SK-N-SH (cell line): ENCODE results near the gene LRRC10. TPM values are rescaled to one million over a fixed set of nuclear protein-coding genes. Genes with fewer than 3 reads are reported as not detected.

Experiments
- CTCF ChIA-PET: fragments of 300-600, 350-600 bp; formaldehyde crosslinking; extraction: SDS; loops from one replicate; lab custom pipeline; 2021; lab: Yijun Ruan, JAX
- POLR2A ChIA-PET: fragments of 350-600 bp; sonication (Branson Sonifier 250); formaldehyde crosslinking; extraction: SDS; loops from one replicate; lab custom pipeline; 2020; ENCODE audit warnings: antibody characterized with exemption, inconsistent platforms; lab: Yijun Ruan, JAX
- DNase-seq: peaks from one replicate; pipeline ENCODE4 v3.0.0; 2012
- H2AFZ ChIP-seq: fragments of 200-600 bp; sonication (generic); 2 replicates; pipeline ENCODE4 v1.8.1; 2016; ENCODE audit warnings: antibody characterized with exemption, mild to moderate bottlenecking, low read depth
- H3F3A ChIP-seq: fragments of 200-600 bp; sonication (generic); replicated peaks from 2 replicates; pipeline ENCODE3; 2016; ENCODE audit warnings: antibody characterized with exemption, mild to moderate bottlenecking; ENCODE audit not compliant: insufficient read depth
- H3K27ac ChIP-seq, 2 experiments: fragments of 200-500 bp in 1 of 2; fragments of 200-600 bp in 1 of 2; sonication (Bioruptor generic) in 1 of 2; sonication (generic), shearing (Covaris generic) in 1 of 2; 2 replicates each; pipeline versions ENCODE4 v1.5.1 to v1.6.1; 2014 to 2016; ENCODE audit warnings: low read depth in 2 of 2, inconsistent platforms in 1 of 2, low read length in 1 of 2, mild to moderate bottlenecking in 1 of 2, mixed read lengths in 1 of 2
- H3K27me3 ChIP-seq: fragments of 200-600 bp; sonication (generic), shearing (Covaris generic); 2 replicates; pipeline ENCODE4 v1.6.1; 2016; ENCODE audit warnings: mixed run types; ENCODE audit not compliant: insufficient read depth
- H3K36me3 ChIP-seq, 2 experiments: fragments of 200-500 bp in 1 of 2; fragments of 200-600 bp in 1 of 2; sonication (Bioruptor generic) in 1 of 2; sonication (generic) in 1 of 2; replicated peaks in 1 of 2; 2 replicates each; pipeline versions ENCODE3 to v1.5.1; 2014 to 2016; ENCODE audit warnings: low read length in 1 of 2, mild to moderate bottlenecking in 1 of 2; ENCODE audit not compliant: insufficient read depth in 2 of 2, control insufficient read depth in 1 of 2
- H3K4me1 ChIP-seq, 2 experiments: fragments of 200-500 bp in 1 of 2; fragments of 200-600 bp in 1 of 2; sonication (Bioruptor generic) in 1 of 2; sonication (generic), shearing (Covaris generic) in 1 of 2; 2 replicates each; pipeline versions ENCODE4 v1.5.1 to v1.6.1; 2014 to 2016; ENCODE audit warnings: low read depth in 1 of 2, low read length in 1 of 2, mixed run types in 1 of 2; ENCODE audit not compliant: insufficient read depth in 2 of 2, control insufficient read depth in 1 of 2
- H3K4me2 ChIP-seq: fragments of 200-600 bp; sonication (generic), shearing (Covaris generic); 2 replicates; pipeline ENCODE4 v1.6.1; 2017; ENCODE audit warnings: mixed run types
- H3K4me3 ChIP-seq, 2 experiments: fragments of 200-500 bp in 1 of 2; fragments of 200-600 bp in 1 of 2; sonication (Bioruptor generic) in 1 of 2; sonication (generic), shearing (Covaris generic) in 1 of 2; 2 replicates each; pipeline versions ENCODE4 v1.5.1 to v1.8.1; 2014 to 2016; ENCODE audit warnings: low read depth in 2 of 2, inconsistent platforms in 1 of 2, low read length in 1 of 2, mild to moderate bottlenecking in 1 of 2, mixed read lengths in 1 of 2, moderate library complexity in 1 of 2
- H3K79me2 ChIP-seq: fragments of 200-600 bp; sonication (generic); 2 replicates; pipeline ENCODE4 v1.8.1; 2017; ENCODE audit warnings: mild to moderate bottlenecking; ENCODE audit not compliant: insufficient read depth
- H3K9ac ChIP-seq: fragments of 200-600 bp; sonication (generic); 2 replicates; pipeline ENCODE4 v1.6.1; 2017; ENCODE audit warnings: mixed run types
- H3K9me2 ChIP-seq: fragments of 200-600 bp; sonication (generic); 2 replicates; pipeline ENCODE4 v1.6.1; 2017; ENCODE audit warnings: mixed run types
- H3K9me3 ChIP-seq: fragments of 200-600 bp; sonication (generic); 2 replicates; pipeline ENCODE4 v1.6.1; 2017; ENCODE audit warnings: mixed run types, mild to moderate bottlenecking, moderate library complexity
- H4K20me1 ChIP-seq: fragments of 200-600 bp; sonication (generic); 2 replicates; pipeline ENCODE4 v1.6.1; 2017; ENCODE audit warnings: mild to moderate bottlenecking, mixed run types; ENCODE audit not compliant: insufficient read depth
- ELF1 ChIP-seq: IDR thresholded peaks from 2 replicates; pipeline ENCODE4 v1.4.0; 2012
- EP300 ChIP-seq, 2 experiments: IDR thresholded peaks; 2 replicates each; pipeline versions ENCODE4 v1.4.0 to v1.6.1; 2012; ENCODE audit warnings: borderline replicate concordance in 1 of 2, low read depth in 1 of 2, low read length in 1 of 2
- FOXJ3 ChIP-seq: sonication (generic); formaldehyde crosslinking; IDR thresholded peaks from 2 replicates; pipeline ENCODE4 v1.5.1; 2020; ENCODE audit warnings: mild to moderate bottlenecking, missing genetic modification reagents
- FOXM1 ChIP-seq: IDR thresholded peaks from 2 replicates; pipeline ENCODE4 v1.4.0; 2012; ENCODE audit warnings: low read depth, mild to moderate bottlenecking
- GABPA ChIP-seq: IDR thresholded peaks from 2 replicates; pipeline ENCODE4 v1.4.0; 2012; ENCODE audit warnings: low read depth, mild to moderate bottlenecking
- MXI1 ChIP-seq: IDR thresholded peaks from 2 replicates; pipeline ENCODE4 v1.6.1; 2012; ENCODE audit warnings: mild to moderate bottlenecking, low read depth, low read length, improper control_type of control experiment
- NRF1 ChIP-seq: IDR thresholded peaks from 2 replicates; pipeline ENCODE4 v1.6.1; 2012; ENCODE audit warnings: low read depth, mild to moderate bottlenecking, low read length
- RAD21 ChIP-seq: IDR thresholded peaks from 2 replicates; pipeline ENCODE4 v1.6.1; 2012; ENCODE audit warnings: mild to moderate bottlenecking, low read length
- RFX5 ChIP-seq: IDR thresholded peaks from 2 replicates; pipeline ENCODE4 v1.6.1; 2012; ENCODE audit warnings: mild to moderate bottlenecking, improper control_type of control experiment, low read length
- SIN3A ChIP-seq: IDR thresholded peaks from 2 replicates; pipeline ENCODE4 v1.6.1; 2012; ENCODE audit warnings: low read depth, mild to moderate bottlenecking, low read length, moderate library complexity, borderline replicate concordance
- SMC3 ChIP-seq: IDR thresholded peaks from 2 replicates; pipeline ENCODE4 v1.6.1; 2012; ENCODE audit warnings: low read depth, low read length, improper control_type of control experiment
- TAF1 ChIP-seq: IDR thresholded peaks from 2 replicates; pipeline ENCODE4 v1.6.1; 2012; ENCODE audit warnings: low read depth, mild to moderate bottlenecking, low read length, moderate library complexity, borderline replicate concordance
- TEAD4 ChIP-seq: IDR thresholded peaks from 2 replicates; pipeline ENCODE4 v1.4.0; 2012; ENCODE audit warnings: mild to moderate bottlenecking, borderline replicate concordance; ENCODE audit not compliant: insufficient read depth
- YY1 ChIP-seq: IDR thresholded peaks from 2 replicates; pipeline ENCODE4 v1.4.0; 2012; ENCODE audit warnings: low read depth, mild to moderate bottlenecking
- WGBS: methylation state at CpG from one replicate; pipeline ENCODE4 v1.1.6; 2017; ENCODE audit warnings: low lambda C conversion rate; 5-methylcytosine and 5-hydroxymethylcytosine counted together
- polyA plus RNA-seq, 3 experiments: library from polyadenylated mRNA; depleted of rRNA; stranded (reverse); fragments of >200 nt; gene quantifications; 2 replicates each; pipeline ENCODE4 v1.2.3, GENCODE V29; 2012
- TF ChIP-seq, protein P1 (sequence below): fragments of 200-600 bp; sonication (generic); IDR thresholded peaks from 2 replicates; pipeline ENCODE4 v1.6.1; 2017; ENCODE audit warnings: antibody characterized with exemption, mild to moderate bottlenecking, moderate library complexity
- TF ChIP-seq, protein P2 (sequence below): fragments of 150-350 bp; IDR thresholded peaks from 2 replicates; pipeline ENCODE4 v1.6.1; 2016; ENCODE audit warnings: mild to moderate bottlenecking, low read depth, low read length

Gene LRRC10
- polyA plus RNA-seq, 1 of the 3 experiments (the other 2 are of a cell fraction) = not detected

GRCh38 chr12:69633061-69633460, 22.4 kb upstream of the LRRC10 start:
- Histone ChIP-seq H3K9me2 (no peaks in the 10 kb centered on the region), H4K20me1 (no peaks in the 10 kb centered on the region), H3K4me3 (no peak overlapping the region), H3K27me3 (no peaks in the 10 kb centered on the region), H3K9me3 (no peaks in the 10 kb centered on the region), H3F3A (no peaks in the 10 kb centered on the region), H3K36me3 (no peaks in the 10 kb centered on the region), H3K27ac (no peak overlapping the region), H3K79me2 (no peaks in the 10 kb centered on the region), H3K4me2 (no peak overlapping the region), H2AFZ (no peak overlapping the region), H3K4me1 (no peaks in the 10 kb centered on the region), H3K9ac (no peak overlapping the region)
- DNase-seq = no peak
- WGBS = 90% methylated on average over 2 of the region's 2 CpGs
- POLR2A ChIA-PET = no interaction called here
- CTCF ChIA-PET = no interaction called here
- TF ChIP-seq SMC3 = no peak
- TF ChIP-seq, protein P1, sequence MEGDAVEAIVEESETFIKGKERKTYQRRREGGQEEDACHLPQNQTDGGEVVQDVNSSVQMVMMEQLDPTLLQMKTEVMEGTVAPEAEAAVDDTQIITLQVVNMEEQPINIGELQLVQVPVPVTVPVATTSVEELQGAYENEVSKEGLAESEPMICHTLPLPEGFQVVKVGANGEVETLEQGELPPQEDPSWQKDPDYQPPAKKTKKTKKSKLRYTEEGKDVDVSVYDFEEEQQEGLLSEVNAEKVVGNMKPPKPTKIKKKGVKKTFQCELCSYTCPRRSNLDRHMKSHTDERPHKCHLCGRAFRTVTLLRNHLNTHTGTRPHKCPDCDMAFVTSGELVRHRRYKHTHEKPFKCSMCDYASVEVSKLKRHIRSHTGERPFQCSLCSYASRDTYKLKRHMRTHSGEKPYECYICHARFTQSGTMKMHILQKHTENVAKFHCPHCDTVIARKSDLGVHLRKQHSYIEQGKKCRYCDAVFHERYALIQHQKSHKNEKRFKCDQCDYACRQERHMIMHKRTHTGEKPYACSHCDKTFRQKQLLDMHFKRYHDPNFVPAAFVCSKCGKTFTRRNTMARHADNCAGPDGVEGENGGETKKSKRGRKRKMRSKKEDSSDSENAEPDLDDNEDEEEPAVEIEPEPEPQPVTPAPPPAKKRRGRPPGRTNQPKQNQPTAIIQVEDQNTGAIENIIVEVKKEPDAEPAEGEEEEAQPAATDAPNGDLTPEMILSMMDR = peak; percentile 36; the same call in 1 of the 2 replicates
- TF ChIP-seq TAF1 = no peak

GRCh38 chr12:69630191-69630590, 19.5 kb upstream of the LRRC10 start:
- H3K9me2 ChIP-seq = no peaks in the 10 kb centered on the region
- no peaks in the 10 kb centered on the region for H4K20me1 ChIP-seq
- no peak overlapping the region for H3K9ac ChIP-seq
- H3K9me3 ChIP-seq = no peaks in the 10 kb centered on the region
- no peak overlapping the region for H3K4me3 ChIP-seq
- 68% methylated on average over 6 of the region's 6 CpGs for WGBS
- TF ChIP-seq RAD21 = peak; percentile 19; the same call in 1 of the 2 replicates
- TF ChIP-seq, protein P1 = peak; percentile 36; the same call in 1 of the 2 replicates
- no peak for TF ChIP-seq RFX5
- CTCF ChIA-PET = interaction anchor here (1.5 to 2.6 kb wide), 2 partner anchors 10 to 48 kb away, joined by 3 to 22 read pairs; no protein-coding TSS in a partner anchor
- no peaks in the 10 kb centered on the region for H3K79me2 ChIP-seq
- no peak overlapping the region for H3K27ac ChIP-seq
- DNase-seq = no peak
- no peaks in the 10 kb centered on the region for H3K36me3 ChIP-seq
- H3F3A ChIP-seq = no peaks in the 10 kb centered on the region
- H3K4me1 ChIP-seq = no peaks in the 10 kb centered on the region
- no peak overlapping the region for H3K4me2 ChIP-seq
- POLR2A ChIA-PET = no interaction called here
- no peaks in the 10 kb centered on the region for H3K27me3 ChIP-seq
- no peak overlapping the region for H2AFZ ChIP-seq

DNA sequence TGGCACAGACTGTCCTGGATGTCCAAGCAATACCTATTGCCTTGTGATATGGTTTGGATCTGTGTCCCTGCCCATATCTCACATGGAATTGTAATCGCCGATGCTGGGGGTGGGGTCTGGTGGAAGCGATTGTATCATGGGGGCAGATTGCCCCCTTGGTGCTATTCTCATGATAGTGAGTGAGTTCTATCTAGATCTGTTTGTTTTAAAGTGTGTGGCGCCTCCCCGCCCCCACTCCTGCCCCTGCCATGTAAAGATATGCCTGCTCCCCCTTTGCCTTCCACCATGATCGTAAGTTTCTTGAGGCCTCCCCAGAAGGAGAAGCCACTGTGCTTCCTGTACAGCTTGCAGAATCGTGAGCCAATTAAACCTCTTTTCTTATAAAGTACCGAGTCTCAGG, 16.8 kb upstream of the LRRC10 start:
- Histone ChIP-seq H3K4me2 (no peak overlapping the region), H3K4me1 (peaks cover 0 to 11% of the 10 kb centered on the region in 2 experiments; a peak in 1 of 4 replicates), H3K4me3 (no peak overlapping the region), H3K9me3 (no peaks in the 10 kb centered on the region), H3K36me3 (no peaks in the 10 kb centered on the region), H3K9ac (no peak overlapping the region), H3K79me2 (no peaks in the 10 kb centered on the region), H3F3A (no peaks in the 10 kb centered on the region), H2AFZ (no peak overlapping the region), H3K27me3 (no peaks in the 10 kb centered on the region; the same call in 1 of the 2 replicates), H3K9me2 (no peaks in the 10 kb centered on the region), H3K27ac (no peak overlapping the region), H4K20me1 (no peaks in the 10 kb centered on the region)
- 60% methylated on average over 5 of the region's 8 CpGs for WGBS
- ChIA-PET CTCF (interaction anchor here (1.7 kb wide), 1 partner anchor 12 kb away, joined by 6 read pairs; no protein-coding TSS in a partner anchor), POLR2A (no interaction called here)
- TF ChIP-seq ELF1 (no peak), YY1 (no peak), SIN3A (no peak), MXI1 (no peak), EP300 (IDR thresholded peaks at IDR 0.05; ENCODE audit: borderline replicate concordance in 1 of 2, low read depth in 1 of 2, low read length in 1 of 2) (no peak), FOXM1 (no peak), FOXJ3 (CRISPR knock-in tag) (no peak), GABPA (no peak), NRF1 (no peak), TEAD4 (no peak)
- TF ChIP-seq, protein P2, sequence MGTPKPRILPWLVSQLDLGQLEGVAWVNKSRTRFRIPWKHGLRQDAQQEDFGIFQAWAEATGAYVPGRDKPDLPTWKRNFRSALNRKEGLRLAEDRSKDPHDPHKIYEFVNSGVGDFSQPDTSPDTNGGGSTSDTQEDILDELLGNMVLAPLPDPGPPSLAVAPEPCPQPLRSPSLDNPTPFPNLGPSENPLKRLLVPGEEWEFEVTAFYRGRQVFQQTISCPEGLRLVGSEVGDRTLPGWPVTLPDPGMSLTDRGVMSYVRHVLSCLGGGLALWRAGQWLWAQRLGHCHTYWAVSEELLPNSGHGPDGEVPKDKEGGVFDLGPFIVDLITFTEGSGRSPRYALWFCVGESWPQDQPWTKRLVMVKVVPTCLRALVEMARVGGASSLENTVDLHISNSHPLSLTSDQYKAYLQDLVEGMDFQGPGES = no peak
- no peak for DNase-seq
